Activated T-helper 2 cell treated with anti-CD3 and anti-CD28 coated beads, Interferon-gamma antibody, Interleukin-2, Interleukin-4, amounts not matched to agents 10 μg/mL and 5 μg/mL and 100 μg/mL, durations not matched to agents 14 hours and 24 hours and 36 hours (primary cell): ENCODE data around the gene DDX10. TPM values are rescaled to one million over a fixed set of nuclear protein-coding genes. Genes with fewer than 3 reads are reported as not detected.

Experiments used
- DNase-seq: peaks from one replicate; pipeline ENCODE4 v3.0.0; 2021; ENCODE audit warnings: low spot score
- H3K27ac Mint-ChIP-seq: one replicate; pipeline ENCODE4 v1.8.0; 2021; ENCODE audit warnings: mixed read lengths
- H3K27me3 Mint-ChIP-seq: one replicate; pipeline ENCODE4 v1.8.0; 2021; ENCODE audit warnings: low read depth, mixed read lengths
- H3K36me3 Mint-ChIP-seq: one replicate; pipeline ENCODE4 v1.8.0; 2021; ENCODE audit warnings: low read depth, mixed read lengths
- H3K4me1 Mint-ChIP-seq: one replicate; pipeline ENCODE4 v1.8.0; 2021; ENCODE audit warnings: low read depth, mixed read lengths
- H3K4me3 Mint-ChIP-seq: one replicate; pipeline ENCODE4 v1.8.0; 2021; ENCODE audit warnings: low read depth, mild to moderate bottlenecking, moderate library complexity, mixed read lengths
- H3K9me3 Mint-ChIP-seq: one replicate; pipeline ENCODE4 v1.8.0; 2021; ENCODE audit warnings: mixed read lengths
- intact Hi-C: fragments of 100-400 bp; cut with micrococcal nuclease; formaldehyde crosslinking; loops from one replicate; pipeline ENCODE4 v1.15.1; 2023
- total RNA-seq: library from RNA; stranded (reverse); gene quantifications from 2 replicates; pipeline ENCODE4 v1.2.3, GENCODE V29; 2022

Gene DDX10
- total RNA-seq, 1 donor from 2014 or later, result 57.8 TPM

GRCh38 chr11:108698844-108699642, 34.2 kb downstream of the DDX10 start:
- no peak for DNase-seq
- Mint-ChIP-seq H3K27me3 (no peaks in the 10 kb centered on the region), H3K27ac (no peak overlapping the region), H3K4me3 (no peak overlapping the region), H3K36me3 (peaks cover 60% of the 10 kb centered on the region), H3K4me1 (peaks cover 6% of the 10 kb centered on the region), H3K9me3 (no peaks in the 10 kb centered on the region)
- intact Hi-C loops, result loop anchor here (1.0 kb wide), 2 partner anchors 36 to 172 kb away; no protein-coding TSS in a partner anchor

GRCh38 chr11:108703916-108704315, 39.0 kb downstream of the DDX10 start:
- Mint-ChIP-seq H3K9me3 (peaks cover 10% of the 10 kb centered on the region), H3K36me3 (peaks cover 81% of the 10 kb centered on the region), H3K4me3 (no peak overlapping the region), H3K4me1 (peaks cover 8% of the 10 kb centered on the region), H3K27ac (peak overlapping the region; percentile 35), H3K27me3 (no peaks in the 10 kb centered on the region)
- DNase-seq, result no peak
- intact Hi-C loops, result no loop called here

GRCh38 chr11:108705061-108705460, 40.2 kb downstream of the DDX10 start:
- intact Hi-C loops, result no loop called here
- no peak for DNase-seq
- H3K4me1 Mint-ChIP-seq, result peaks cover 11% of the 10 kb centered on the region
- H3K4me3 Mint-ChIP-seq, result no peak overlapping the region
- peaks cover 19% of the 10 kb centered on the region for H3K9me3 Mint-ChIP-seq
- no peak overlapping the region for H3K27ac Mint-ChIP-seq
- H3K36me3 Mint-ChIP-seq, result peaks cover 82% of the 10 kb centered on the region
- no peaks in the 10 kb centered on the region for H3K27me3 Mint-ChIP-seq

- peaks cover 36% of the 10 kb centered on the region for H3K9me3 Mint-ChIP-seq
- H3K4me1 Mint-ChIP-seq, result peaks cover 18% of the 10 kb centered on the region
These were observed 43.3 kb downstream of the DDX10 start for GRCh38 chr11:108708173-108708572.

GRCh38 chr11:108709741-108710140, 44.9 kb downstream of the DDX10 start:
- Mint-ChIP-seq H3K27ac (no peak overlapping the region), H3K4me1 (peaks cover 27% of the 10 kb centered on the region)

More at GRCh38 chr11:108708173-108708572, 43.3 kb downstream of the DDX10 start:
- Mint-ChIP-seq H3K4me3 (no peak overlapping the region), H3K27me3 (no peaks in the 10 kb centered on the region), H3K36me3 (peaks cover 91% of the 10 kb centered on the region), H3K27ac (no peak overlapping the region)
- no peak for DNase-seq
- intact Hi-C loops, result no loop called here

GRCh38 chr11:108713076-108713790, 48.4 kb downstream of the DDX10 start:
- H3K27ac Mint-ChIP-seq, result peak overlapping the region; percentile 67
- H3K36me3 Mint-ChIP-seq, result peaks cover 77% of the 10 kb centered on the region

More at GRCh38 chr11:108709741-108710140, 44.9 kb downstream of the DDX10 start:
- H3K9me3 Mint-ChIP-seq, result peaks cover 37% of the 10 kb centered on the region
- no peak for DNase-seq
- H3K36me3 Mint-ChIP-seq, result peaks cover 87% of the 10 kb centered on the region
- H3K27me3 Mint-ChIP-seq, result no peaks in the 10 kb centered on the region
- intact Hi-C loops, result no loop called here
- no peak overlapping the region for H3K4me3 Mint-ChIP-seq

GRCh38 chr11:108715239-108715638, 50.4 kb downstream of the DDX10 start:
- H3K9me3 Mint-ChIP-seq, result peaks cover 18% of the 10 kb centered on the region
- no peak overlapping the region for H3K27ac Mint-ChIP-seq
- peaks cover 21% of the 10 kb centered on the region for H3K4me1 Mint-ChIP-seq
- DNase-seq, result no peak
- H3K36me3 Mint-ChIP-seq, result peaks cover 71% of the 10 kb centered on the region
- H3K27me3 Mint-ChIP-seq, result no peaks in the 10 kb centered on the region
- H3K4me3 Mint-ChIP-seq, result no peak overlapping the region
- intact Hi-C loops, result no loop called here

More at GRCh38 chr11:108713076-108713790, 48.4 kb downstream of the DDX10 start:
- Mint-ChIP-seq H3K9me3 (peaks cover 30% of the 10 kb centered on the region), H3K4me1 (peaks cover 26% of the 10 kb centered on the region), H3K27me3 (no peaks in the 10 kb centered on the region), H3K4me3 (no peak overlapping the region)
- intact Hi-C loops, result loop anchor here (1.0 kb wide), 1 partner anchor 13 kb away; no protein-coding TSS in a partner anchor
- no peak for DNase-seq

GRCh38 chr11:108718466-108718865, 53.6 kb downstream of the DDX10 start:
- peaks cover 11% of the 10 kb centered on the region for H3K4me1 Mint-ChIP-seq
- H3K27ac Mint-ChIP-seq, result no peak overlapping the region
- DNase-seq, result no peak
- peaks cover 62% of the 10 kb centered on the region for H3K36me3 Mint-ChIP-seq
- no peaks in the 10 kb centered on the region for H3K9me3 Mint-ChIP-seq
- H3K4me3 Mint-ChIP-seq, result no peak overlapping the region
- H3K27me3 Mint-ChIP-seq, result no peaks in the 10 kb centered on the region
- intact Hi-C loops, result no loop called here

GRCh38 chr11:108724974-108725689, 60.3 kb downstream of the DDX10 start:
- H3K9me3 Mint-ChIP-seq, result peaks cover 6% of the 10 kb centered on the region
- peaks cover 37% of the 10 kb centered on the region for H3K4me1 Mint-ChIP-seq
- no peak for DNase-seq
- intact Hi-C loops, result no loop called here
- H3K4me3 Mint-ChIP-seq, result no peak overlapping the region
- H3K36me3 Mint-ChIP-seq, result peaks cover 58% of the 10 kb centered on the region
- H3K27me3 Mint-ChIP-seq, result no peaks in the 10 kb centered on the region
- no peak overlapping the region for H3K27ac Mint-ChIP-seq

- peaks cover 38% of the 10 kb centered on the region for H3K4me1 Mint-ChIP-seq
- H3K9me3 Mint-ChIP-seq, result peaks cover 6% of the 10 kb centered on the region
- DNase-seq, result no peak
- H3K36me3 Mint-ChIP-seq, result peaks cover 57% of the 10 kb centered on the region
- H3K4me3 Mint-ChIP-seq, result no peak overlapping the region
- no peaks in the 10 kb centered on the region for H3K27me3 Mint-ChIP-seq
- intact Hi-C loops, result loop anchor here (1.0 to 2.0 kb wide), 2 partner anchors 13 to 105 kb away; no protein-coding TSS in a partner anchor
- H3K27ac Mint-ChIP-seq, result peak overlapping the region; percentile 30
These were observed 61.4 kb downstream of the DDX10 start for GRCh38 chr11:108726077-108726800.

- intact Hi-C loops, result loop anchor here (2.0 kb wide), 1 partner anchor 107 kb away; no protein-coding TSS in a partner anchor
- no peak for DNase-seq
- no peaks in the 10 kb centered on the region for H3K27me3 Mint-ChIP-seq
- peaks cover 6% of the 10 kb centered on the region for H3K9me3 Mint-ChIP-seq
- peak overlapping the region; percentile 67 for H3K27ac Mint-ChIP-seq
- H3K36me3 Mint-ChIP-seq, result peaks cover 60% of the 10 kb centered on the region
- peaks cover 45% of the 10 kb centered on the region for H3K4me1 Mint-ChIP-seq
- H3K4me3 Mint-ChIP-seq, result no peak overlapping the region
These were observed 62.8 kb downstream of the DDX10 start for GRCh38 chr11:108727665-108728064.
